Stimulated activated CD8-positive, alpha-beta memory T cell treated with anti-CD3 and anti-CD28 coated beads, Interleukin-2, amount 100 ng/mL, for 48 hours (primary cell): ENCODE measurements around the gene NR2C2.
"Not testable (repeated sequence)": the region's sequence is repeated elsewhere in the genome, so short reads cannot be mapped to it uniquely, and the experiment has no call there.

Experiments
- DNase-seq, 2 donors: peaks; one replicate each; pipeline ENCODE4 v3.0.0-alpha.2; 2020; ENCODE audit warnings: low read depth in 2 of 2

NR2C2 gene

DNA sequence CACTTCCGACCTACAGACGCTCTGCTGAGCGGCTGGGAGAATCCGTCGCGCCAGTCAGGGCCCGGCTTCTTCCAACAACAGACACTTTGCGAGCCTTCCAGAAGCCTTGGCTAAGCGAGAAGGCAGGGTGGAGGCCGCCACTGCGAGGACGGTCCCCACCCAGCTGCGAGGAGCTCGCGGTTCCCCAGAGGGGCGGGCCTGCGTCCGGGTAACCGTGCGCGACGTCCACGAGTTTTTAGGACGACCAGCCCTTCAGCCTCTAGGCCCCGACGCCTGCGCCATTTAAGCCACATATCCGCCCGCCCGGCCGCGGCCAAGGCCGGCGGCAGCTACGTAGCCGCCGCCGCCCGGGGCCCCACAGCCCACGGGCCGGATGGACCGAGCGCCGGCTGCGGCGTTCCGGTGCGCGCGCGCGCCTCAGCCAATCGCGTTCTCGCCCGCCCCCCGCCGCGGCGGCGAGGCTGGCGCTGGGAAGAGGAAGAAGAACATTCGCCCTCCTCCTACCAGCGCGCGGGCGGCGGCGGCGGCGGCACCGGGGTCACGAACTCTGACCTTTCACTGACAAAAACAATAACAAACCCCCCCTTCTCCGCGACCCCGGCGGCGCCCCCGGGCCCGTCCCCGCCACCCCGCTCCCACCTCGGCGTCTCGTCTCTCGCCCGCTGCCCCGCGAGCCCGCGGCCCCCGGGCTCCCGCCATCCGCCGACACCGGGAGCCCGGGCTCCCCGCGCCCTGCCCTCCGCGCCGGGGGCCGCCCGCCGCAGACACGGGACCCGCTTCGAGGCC, at the start of gene NR2C2:
Gene NR2C2, plus strand, starts transcription at position 484 of the 786 bp plus-strand sequence. CDS start 56,332 bp downstream, outside the sequence.
- peak; percentile 78 to 85 for DNase-seq

DNA sequence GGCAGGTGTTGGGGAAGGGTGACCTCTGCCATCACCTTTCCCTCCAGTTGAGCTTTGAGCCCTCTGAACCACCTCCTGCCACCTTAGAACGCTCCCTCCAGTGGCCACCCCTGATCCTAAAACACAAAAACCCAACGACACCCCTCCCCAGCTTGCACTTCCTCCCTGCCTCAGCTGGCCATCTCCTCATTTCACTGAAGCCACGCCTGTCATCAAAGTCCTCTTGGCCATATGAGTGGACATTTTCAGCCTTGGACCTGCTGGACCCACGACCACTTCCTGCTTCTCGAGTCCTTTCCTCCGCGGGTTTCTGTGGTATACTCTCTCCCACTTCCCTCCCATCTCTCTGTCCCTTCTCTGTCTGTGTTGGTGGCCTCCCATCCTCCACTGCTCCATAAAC, 48.5 kb upstream of the NR2C2 start:
- DNase-seq = no peak

DNA sequence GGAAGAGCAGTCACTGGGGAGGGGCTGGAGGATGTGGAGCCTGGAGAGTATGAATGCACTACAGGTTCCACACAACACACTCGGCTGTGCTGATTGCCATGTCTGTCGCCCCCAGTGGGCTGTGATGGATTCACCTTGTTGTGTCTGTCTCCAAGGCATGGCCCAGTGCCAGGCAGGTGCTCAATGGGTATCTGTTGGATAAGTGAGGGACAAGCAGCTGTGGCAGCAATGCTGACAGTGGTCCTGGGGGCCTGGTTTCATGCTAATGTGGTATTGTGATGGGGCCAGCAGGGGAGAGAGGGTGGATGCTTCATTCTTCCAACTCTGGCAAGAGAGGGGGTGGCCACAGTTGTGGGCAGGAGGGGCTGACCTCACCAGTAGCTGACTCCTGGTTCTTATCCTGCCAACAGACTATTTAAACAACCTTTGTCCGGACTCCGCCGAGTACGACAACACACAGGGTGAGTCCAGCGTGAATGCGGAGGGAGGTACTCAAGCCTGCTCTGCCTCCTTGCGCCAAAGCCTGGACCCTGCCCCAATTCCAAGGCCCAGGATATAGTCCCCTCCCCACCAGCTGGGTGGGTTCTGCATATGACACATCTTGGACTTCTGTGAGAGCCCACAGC, 47.3 kb upstream of the NR2C2 start:
- DNase-seq = no peak

- no peak for DNase-seq
Measured at GRCh38 chr3:14900881-14901873, 46.2 kb upstream of the NR2C2 start.

GRCh38 chr3:14902719-14903118, 44.7 kb upstream of the NR2C2 start:
- no peak for DNase-seq

GRCh38 chr3:14903501-14903900, 43.9 kb upstream of the NR2C2 start:
- DNase-seq = not testable (repeated sequence)

- no peak for DNase-seq
Measured at GRCh38 chr3:14905055-14905657, 42.2 kb upstream of the NR2C2 start.

DNA sequence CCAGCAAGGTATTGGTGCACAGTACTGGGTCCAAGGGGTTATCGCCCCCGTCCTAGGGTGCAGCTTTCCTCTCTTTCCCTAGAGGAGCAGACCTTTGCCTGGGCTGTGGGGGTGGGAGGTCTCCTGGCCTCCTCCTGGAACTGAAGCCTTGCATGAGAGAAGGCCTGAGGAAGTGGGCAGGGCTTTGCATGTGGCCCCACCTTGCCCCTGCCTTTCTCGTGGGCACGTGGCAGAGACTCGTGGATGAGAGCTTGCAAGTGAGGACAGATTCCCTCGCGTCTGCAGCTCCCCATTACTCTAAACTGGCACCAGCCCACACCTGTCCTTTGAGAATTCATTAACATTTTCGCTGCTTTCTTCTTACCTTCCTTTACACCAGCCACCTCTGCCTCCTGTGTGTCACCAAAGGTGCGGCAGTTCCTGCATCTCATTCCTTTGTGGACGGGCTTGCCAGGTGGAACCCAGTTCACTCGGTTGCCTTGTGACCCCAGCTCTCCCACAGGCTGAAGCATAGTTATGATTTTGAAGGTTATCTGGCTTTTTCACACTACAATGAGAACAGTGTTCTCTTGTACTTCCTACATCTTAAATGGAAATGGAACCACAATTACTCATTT, 40.9 kb upstream of the NR2C2 start:
- no peak for DNase-seq

DNA sequence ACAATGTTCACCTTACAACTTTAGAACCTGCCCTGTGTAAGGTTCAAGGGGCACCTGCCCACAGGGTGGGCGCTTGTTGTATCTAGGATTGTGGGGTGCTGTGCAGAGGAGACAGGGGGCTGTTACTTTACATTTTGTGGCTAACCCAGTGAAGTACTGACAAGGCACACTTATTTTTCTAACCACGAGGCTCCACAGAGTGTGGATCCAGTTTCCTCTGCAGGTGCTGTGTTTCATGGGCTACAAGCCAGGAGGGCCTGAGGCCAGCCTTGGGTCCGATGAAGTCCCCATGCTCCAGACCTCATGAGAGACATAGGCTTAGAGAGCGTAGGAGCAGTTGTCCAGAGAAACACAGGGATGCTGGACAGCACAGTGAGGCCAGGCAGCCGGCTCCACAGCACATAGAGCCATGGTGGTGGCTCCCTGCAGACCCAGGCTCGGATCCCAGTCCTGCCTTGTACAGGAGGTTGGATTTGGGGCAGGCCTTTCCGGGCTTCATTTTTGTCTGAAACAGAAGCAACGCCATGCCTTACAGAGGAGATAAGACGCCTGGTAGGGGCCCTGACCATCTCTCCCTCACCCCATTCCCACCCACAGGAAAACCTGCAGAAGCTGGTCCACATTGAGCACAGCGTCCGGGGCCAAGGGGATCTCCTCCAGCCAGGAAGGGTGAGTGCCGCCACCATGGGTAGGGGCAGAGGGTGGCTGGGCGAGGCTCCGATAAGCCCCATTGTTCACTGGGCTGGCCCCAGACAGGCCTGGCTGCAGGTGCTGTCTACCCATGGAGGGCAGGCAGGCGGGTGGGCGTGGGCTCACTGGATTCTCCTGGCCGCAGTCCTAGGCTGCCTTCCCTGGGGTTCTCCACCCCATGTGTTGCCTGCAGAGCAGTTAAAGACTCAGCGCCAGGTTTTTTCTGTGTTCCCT, 40.1 kb upstream of the NR2C2 start:
- no peak for DNase-seq

DNA sequence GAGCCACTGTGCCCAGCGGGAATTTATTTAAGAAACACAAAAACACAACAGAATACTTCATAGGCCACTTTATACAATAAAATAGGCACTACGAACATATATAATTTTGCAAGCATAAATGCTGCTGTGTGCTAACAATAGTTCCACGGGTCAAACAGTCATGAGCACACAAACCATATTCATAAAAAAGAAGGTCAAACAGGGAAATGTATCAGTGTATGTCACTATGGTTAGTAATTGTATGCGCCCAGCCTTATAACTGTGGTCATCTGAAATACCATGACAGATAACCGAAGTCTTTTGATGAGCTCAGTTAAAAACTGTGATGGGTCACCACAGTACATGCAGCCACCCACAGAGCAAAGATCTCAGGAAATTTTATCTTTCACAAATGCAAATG, 38.1 kb upstream of the NR2C2 start:
- no peak for DNase-seq

DNA sequence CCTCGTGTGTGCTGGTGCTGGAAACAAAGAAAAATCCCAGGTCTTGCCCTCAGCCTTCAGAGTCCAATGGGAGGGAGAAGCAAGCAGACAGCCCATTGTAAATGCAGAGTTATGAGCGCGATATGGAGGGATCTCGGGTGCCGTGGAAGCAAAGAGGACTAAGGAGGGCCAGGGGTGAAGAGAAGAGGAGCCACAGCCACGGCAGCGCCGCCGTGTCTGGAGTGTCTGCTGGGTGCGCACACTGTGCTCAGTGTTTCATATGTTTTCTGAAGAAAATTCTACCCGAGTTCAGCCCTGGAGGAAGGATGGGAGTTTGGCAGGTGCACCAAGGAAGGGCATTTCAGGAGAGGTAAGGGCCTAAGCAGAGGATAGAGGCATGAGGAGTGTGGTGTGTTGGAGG, 35.7 kb upstream of the NR2C2 start:
- DNase-seq = no peak

DNA sequence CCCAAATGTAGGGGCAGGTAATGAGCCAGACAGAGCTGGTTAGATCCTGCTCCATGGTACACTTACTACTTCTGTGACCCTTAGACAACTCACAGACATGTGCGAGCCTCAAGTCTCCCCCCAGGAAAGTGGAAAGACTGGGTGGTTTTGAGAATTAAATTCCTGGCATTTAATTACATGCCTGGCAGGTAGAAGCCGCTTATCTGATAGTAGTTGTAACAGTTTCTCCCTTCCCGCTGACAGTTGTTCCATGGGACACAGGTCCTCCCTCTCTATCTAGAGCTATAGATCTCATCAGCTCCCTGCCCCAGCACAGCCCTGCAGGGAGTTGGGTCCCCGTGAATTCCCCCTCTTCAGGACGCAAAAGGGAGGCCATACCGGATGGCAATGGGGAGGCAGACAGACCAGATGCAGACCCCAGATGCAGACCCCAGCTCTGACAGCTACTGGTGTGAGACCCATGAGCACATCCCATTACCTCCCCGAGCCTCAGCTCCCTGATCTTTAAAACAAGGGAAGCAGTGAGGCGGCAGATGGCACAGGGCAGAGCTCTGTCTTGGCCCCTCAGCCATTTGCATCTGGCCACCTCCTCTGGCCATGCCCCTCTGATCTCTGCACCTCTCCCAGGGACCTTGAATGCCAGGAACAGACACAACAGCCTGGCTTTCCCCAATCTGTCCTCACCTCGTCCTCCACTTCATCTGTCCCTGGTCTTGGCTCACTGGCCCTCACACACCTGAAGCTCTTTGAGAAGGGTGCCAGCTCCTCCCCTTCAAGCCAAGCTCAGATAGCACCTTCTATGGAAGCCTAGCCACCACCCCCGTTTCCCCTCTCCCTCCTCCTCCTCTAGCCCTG, 34.1 kb upstream of the NR2C2 start:
- no peak for DNase-seq

GRCh38 chr3:14913926-14914778, 33.2 kb upstream of the NR2C2 start:
- DNase-seq = no peak

DNA sequence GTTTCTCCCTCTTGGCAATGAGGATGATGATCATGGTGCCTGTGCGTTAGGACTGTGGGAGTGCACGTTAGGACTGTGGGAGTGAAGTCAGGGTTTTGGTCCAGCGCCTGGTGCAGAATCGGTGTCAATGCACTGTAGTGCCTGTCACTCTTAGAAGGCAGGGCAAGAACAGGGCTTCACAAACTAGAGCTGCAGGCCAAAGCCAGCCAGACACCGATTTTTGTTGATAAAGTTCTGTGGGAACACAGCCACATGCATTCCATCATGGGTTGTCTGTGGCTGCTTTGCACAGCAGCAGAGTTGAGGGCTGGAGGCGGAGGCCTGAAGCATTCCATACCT, 32.6 kb upstream of the NR2C2 start:
- DNase-seq = no peak

DNA sequence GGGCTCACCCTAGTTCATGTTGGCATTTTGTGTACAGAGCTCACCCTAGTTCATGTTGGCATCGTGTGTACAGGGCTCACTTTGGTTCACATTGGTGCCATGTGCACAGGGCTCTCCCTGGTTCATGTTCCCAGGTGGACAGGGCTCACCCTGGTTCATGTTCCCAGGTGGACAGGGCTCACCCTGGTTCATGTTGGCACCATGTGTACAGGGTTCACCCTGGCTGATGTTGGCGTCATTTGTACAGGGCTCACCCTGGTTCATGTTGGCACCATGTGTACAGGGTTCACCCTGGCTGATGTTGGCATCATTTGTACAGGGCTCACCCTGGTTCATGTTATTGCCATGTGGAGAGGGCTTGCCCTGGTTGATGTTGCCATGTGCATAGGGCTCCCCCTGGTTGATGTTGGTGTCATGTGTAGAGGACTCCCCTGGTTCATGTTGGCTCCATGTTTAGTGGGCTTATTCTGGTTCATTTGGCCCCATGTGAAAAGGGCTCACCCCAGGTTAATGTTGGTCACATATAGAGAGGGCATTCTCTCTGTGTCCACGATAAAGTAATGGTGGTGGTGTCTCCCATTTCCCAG, 31.7 kb upstream of the NR2C2 start:
- no peak for DNase-seq

DNA sequence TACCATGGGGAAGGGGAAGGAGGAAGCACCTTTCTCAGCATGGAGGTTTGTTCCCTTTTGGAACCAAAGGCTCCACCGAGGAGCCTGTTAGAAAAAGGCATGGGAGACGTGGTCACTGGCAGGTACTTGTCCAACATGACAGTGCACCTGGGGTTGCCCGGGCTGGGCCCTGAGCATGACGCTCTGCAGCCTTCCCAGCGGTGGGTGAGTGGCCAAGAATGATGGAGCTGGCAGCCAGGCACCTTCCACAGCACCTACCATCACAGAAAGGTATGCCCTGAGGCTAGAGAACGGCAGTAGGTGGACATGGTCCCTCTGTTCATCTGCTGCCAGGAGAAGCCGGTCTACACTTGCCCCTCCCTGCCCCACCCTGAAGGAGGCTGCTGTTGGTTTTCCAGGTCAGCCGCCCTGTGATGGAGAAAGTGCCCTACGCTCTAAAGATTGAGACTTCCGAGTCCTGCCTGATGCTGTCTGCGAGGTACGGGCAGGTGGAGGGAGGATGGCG, 29.0 kb upstream of the NR2C2 start:
- DNase-seq = no peak

DNA sequence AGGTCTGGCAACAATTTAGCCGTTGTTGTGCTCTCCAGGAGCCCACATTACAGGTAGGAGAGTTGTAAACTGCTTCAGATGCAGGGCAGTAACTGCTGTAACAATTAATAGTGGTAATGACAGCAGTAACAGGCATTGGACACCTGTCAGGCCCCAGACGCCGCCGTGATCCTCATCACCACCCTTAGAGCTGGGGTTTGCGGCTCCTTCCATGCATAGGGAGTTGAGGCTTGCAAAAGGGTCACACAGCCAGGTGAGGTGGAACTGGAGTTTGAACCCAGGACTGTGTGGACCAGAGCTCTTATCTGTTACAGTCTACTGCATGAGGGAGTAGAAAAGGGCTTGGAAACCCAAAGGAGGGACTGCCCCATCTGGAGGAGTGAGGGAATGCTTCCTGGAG, 26.8 kb upstream of the NR2C2 start:
- no peak for DNase-seq
